GM12875 (cell line): Measurements from ENCODE around the gene ITM2B.
A peak's percentile ranks its signal among the peaks of the same experiment; 100 is the strongest.

Source experiments
- H3K4me3 ChIP-seq: one replicate; pipeline ENCODE4 v1.5.1; 2011; ENCODE audit warnings: low read depth, low read length, control low read depth
- CTCF ChIP-seq: IDR thresholded peaks from 2 replicates; pipeline ENCODE4 v1.5.1; 2011; ENCODE audit warnings: low read depth, mild to moderate bottlenecking, control low read depth, inconsistent platforms, low read length, moderate library complexity, borderline replicate concordance; ENCODE audit not compliant: insufficient read depth

The ITM2B gene

GRCh38 chr13:48303359-48304142, 70.5 kb downstream of the ITM2B start, which contains the start of gene RB1:
Gene RB1, plus strand, starts transcription at chr13:48303751. Its CDS starts 162 bp downstream, at chr13:48303913.
- TF ChIP-seq CTCF: no peak
- H3K4me3 ChIP-seq: peak within 1 kb of the TSS; percentile 83

- peak overlapping the region; percentile 83 for H3K4me3 ChIP-seq
- no peak for TF ChIP-seq CTCF
Measured at GRCh38 chr13:48304143-48304876, 71.3 kb downstream of the ITM2B start.

GRCh38 chr13:48311223-48311622, 78.2 kb downstream of the ITM2B start:
- no peak overlapping the region for H3K4me3 ChIP-seq
- no peak for TF ChIP-seq CTCF

- no peak overlapping the region for H3K4me3 ChIP-seq
- no peak for TF ChIP-seq CTCF
Measured at GRCh38 chr13:48315969-48316650, 83.1 kb downstream of the ITM2B start.

- no peak for TF ChIP-seq CTCF
- no peak overlapping the region for H3K4me3 ChIP-seq
Measured at GRCh38 chr13:48316826-48317510, 84.0 kb downstream of the ITM2B start.

- no peak for TF ChIP-seq CTCF
- H3K4me3 ChIP-seq: no peak overlapping the region
Measured at GRCh38 chr13:48317511-48318376, 84.7 kb downstream of the ITM2B start.
